Heart left ventricle (tissue), 16 donors: ENCODE data around the gene TFDP3. TPM values are rescaled to one million over a fixed set of nuclear protein-coding genes. Genes with fewer than 3 reads are reported as not detected.
A peak's percentile ranks its signal among the peaks of the same experiment; 100 is the strongest.

Experiments used
- ATAC-seq, 4 donors: fragments of 200-7000 bp; cut with Tn5 transposase; one replicate each; pipeline ENCODE4 v1.9.1; 2020 to 2022; ENCODE audit warnings: moderate library complexity in 4 of 4, mild to moderate bottlenecking in 3 of 4, moderate number of reproducible peaks in 1 of 4
- DNase-seq, 5 donors: peaks; one replicate each; pipeline ENCODE4 v3.0.0-alpha.2; 2020
- H3K27ac ChIP-seq, 12 donors: fragments of 200-600 bp; sonication (generic) in 4 of 12; one replicate each; pipeline versions ENCODE4 v1.5.0 to v1.8.0; 2016 to 2022; ENCODE audit warnings: mild to moderate bottlenecking in 2 of 12
- H3K27me3 ChIP-seq, 9 donors: fragments of 200-600 bp; sonication (generic) in 2 of 9; one replicate each; pipeline versions ENCODE4 v1.5.1 to v1.8.0; 2016 to 2022; ENCODE audit warnings: mild to moderate bottlenecking in 3 of 9
- H3K36me3 ChIP-seq, 9 donors: fragments of 200-600 bp; sonication (generic) in 2 of 9; one replicate each; pipeline versions ENCODE4 v1.5.0 to v1.8.0; 2018 to 2022; ENCODE audit warnings: mild to moderate bottlenecking in 2 of 9
- H3K4me1 ChIP-seq, 12 donors: fragments of 200-600 bp; sonication (generic) in 4 of 12; one replicate each; pipeline versions ENCODE4 v1.5.0 to v1.8.0; 2016 to 2022; ENCODE audit warnings: mild to moderate bottlenecking in 3 of 12
- H3K4me3 ChIP-seq, 12 donors: fragments of 200-600 bp; sonication (generic) in 4 of 12; one replicate each; pipeline versions ENCODE4 v1.5.0 to v1.8.0; 2017 to 2022; ENCODE audit warnings: mild to moderate bottlenecking in 9 of 12, moderate library complexity in 4 of 12
- H3K9me3 ChIP-seq, 12 donors: fragments of 200-600 bp; sonication (generic) in 4 of 12; one replicate each; pipeline versions ENCODE4 v1.5.0 to v1.8.0; 2016 to 2022; ENCODE audit warnings: mild to moderate bottlenecking in 1 of 12
- POLR2A ChIP-seq, 2 donors: fragments of 450-650 bp; IDR thresholded peaks; one replicate each; pipeline ENCODE4 v1.6.1; 2017; ENCODE audit warnings: antibody characterized with exemption in 2 of 2, mild to moderate bottlenecking in 2 of 2, moderate library complexity in 2 of 2
- WGBS, 4 donors: extraction: QIAGEN DNeasy Blood & Tissue Kit in 2 of 4; methylation state at CpG; one replicate each; pipeline versions ENCODE4 v1.1.5 to v1.1.7; 2013 to 2018; 5-methylcytosine and 5-hydroxymethylcytosine counted together
- intact Hi-C, 10 donors: fragments of 100-400 bp; cut with DNase I; formaldehyde crosslinking; loops; one replicate each; pipeline versions ENCODE4 v1.11.1 to v1.14.2; 2022
- polyA plus RNA-seq, 2 donors: library from polyadenylated mRNA; stranded (reverse); fragments of 200-250 nt; gene quantifications; one replicate each; pipeline ENCODE4 v1.2.3, GENCODE V29; 2013
- total RNA-seq, 9 donors: library from RNA; depleted of rRNA in 2 of 9; stranded (reverse); fragments of >200 nt in 2 of 9; fragmentation: NEBNext Ultra II Directional in 3 of 9; extraction: Animal tissue kit (Norgen Biotek cat#: 25700) in 3 of 9; gene quantifications; one replicate each; pipeline versions ENCODE4 v1.1.0 to v1.2.4, GENCODE V29; 2016 to 2023
- TF ChIP-seq, protein P1 (sequence below), 12 donors: fragments of 200-600 bp; sonication (generic) in 4 of 12; IDR thresholded peaks; one replicate each; pipeline versions ENCODE4 v1.5.0 to v1.8.0; 2018 to 2022; ENCODE audit warnings: antibody characterized with exemption in 12 of 12, mild to moderate bottlenecking in 5 of 12
- donor health status: ischemic (EF 13 %, LVEDD 7.1; RV severe dilation, severe dysfunction).
- donor health status: healthy with polysubstance abuse.
- donor health status: DM: no; HTN: yes; CAD: no.
- donor health status: DM: no; HTN: no; CAD: no.
- donor health status: ischemic (EF 25% LVEDD 6.9; RV normal size, moderate dysfunction).
- donor health status: ischemic (EF 25% LVEDD 5.7; RV mildly dilated, moderate dysfunction).
- donor health status: healthy.
- donor health status: DM: yes; HTN: yes; CAD: no.
- donor health status: ischemic (EF 35%, LVEDD 5.7; RV mildly dilated, moderate dysfunction).
- donor health status: nonischemic (EF 11% LVEDD 7.7; RV severe dilation, severe dysfunction).
- donor health status: DM: yes; HTN: yes; CAD: no.
- donor health status: PGD.
- donor health status: ischemic (EF 29% LVEDD 5.4; RV normal size, mild dysfunction).
- donor health status: nonischemic (EF 23%, LVEDD 6.1; RV moderate dilation, normal function).

The TFDP3 gene
- total and polyA plus RNA-seq, 11 donors, result not detected

DNA sequence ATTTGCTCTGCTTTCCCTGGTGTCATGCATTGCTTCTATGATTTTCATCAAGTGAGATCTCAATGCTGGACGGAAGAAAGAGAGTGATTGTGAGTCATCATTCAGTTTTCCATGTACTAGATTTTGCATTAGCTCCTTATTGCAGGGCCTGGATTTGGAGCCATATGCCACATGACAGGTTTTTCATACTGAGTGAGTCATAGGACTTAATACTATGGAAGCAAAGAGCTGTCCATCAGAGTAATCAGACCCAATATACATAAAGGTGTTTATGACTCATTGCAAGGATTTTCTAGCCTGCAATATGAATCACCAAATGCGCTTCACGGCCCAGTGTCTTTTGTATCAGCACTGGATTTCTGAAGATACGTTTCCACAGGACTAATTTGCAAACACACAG, 11.2 kb upstream of the TFDP3 start:
- H3K9me3 ChIP-seq, result no peaks in the 10 kb centered on the region

DNA sequence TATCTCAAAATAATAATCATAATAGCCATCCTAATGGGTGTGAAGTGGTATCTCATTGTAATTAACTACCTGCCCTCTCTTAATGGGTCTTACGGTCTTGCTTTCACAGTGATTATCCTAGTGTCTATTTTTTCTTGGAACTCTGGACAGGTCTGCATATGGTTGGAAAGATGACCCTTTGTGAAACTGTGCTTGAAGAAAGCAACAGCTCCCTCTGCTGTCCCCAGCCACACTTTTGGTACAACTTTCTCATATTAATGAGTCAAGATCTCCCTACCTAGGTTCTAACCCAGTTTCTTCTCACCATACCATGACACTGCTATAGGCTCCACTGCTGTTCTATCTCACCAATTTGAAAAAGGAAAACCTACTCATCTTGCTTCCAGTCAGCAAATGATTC, 2.4 kb downstream of the TFDP3 start:
- no peak overlapping the region for H3K4me3 ChIP-seq
- H3K4me1 ChIP-seq, result no peaks in the 10 kb centered on the region
- ATAC-seq (no peak), DNase-seq (no peak)
- no peak overlapping the region for H3K27ac ChIP-seq
- intact Hi-C loops, result no loop called here
- TF ChIP-seq POLR2A (IDR thresholded peaks at IDR 0.05), result no peak
- TF ChIP-seq, protein P1, sequence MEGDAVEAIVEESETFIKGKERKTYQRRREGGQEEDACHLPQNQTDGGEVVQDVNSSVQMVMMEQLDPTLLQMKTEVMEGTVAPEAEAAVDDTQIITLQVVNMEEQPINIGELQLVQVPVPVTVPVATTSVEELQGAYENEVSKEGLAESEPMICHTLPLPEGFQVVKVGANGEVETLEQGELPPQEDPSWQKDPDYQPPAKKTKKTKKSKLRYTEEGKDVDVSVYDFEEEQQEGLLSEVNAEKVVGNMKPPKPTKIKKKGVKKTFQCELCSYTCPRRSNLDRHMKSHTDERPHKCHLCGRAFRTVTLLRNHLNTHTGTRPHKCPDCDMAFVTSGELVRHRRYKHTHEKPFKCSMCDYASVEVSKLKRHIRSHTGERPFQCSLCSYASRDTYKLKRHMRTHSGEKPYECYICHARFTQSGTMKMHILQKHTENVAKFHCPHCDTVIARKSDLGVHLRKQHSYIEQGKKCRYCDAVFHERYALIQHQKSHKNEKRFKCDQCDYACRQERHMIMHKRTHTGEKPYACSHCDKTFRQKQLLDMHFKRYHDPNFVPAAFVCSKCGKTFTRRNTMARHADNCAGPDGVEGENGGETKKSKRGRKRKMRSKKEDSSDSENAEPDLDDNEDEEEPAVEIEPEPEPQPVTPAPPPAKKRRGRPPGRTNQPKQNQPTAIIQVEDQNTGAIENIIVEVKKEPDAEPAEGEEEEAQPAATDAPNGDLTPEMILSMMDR (IDR thresholded peaks at IDR 0.05), result peak in 7 of 12 donors; percentile 10 to 25 (median 22)
- H3K9me3 ChIP-seq, result no peaks in the 10 kb centered on the region
- peaks cover 0 to 17% (median 0%) of the 10 kb centered on the region in 9 donors for H3K27me3 ChIP-seq
- 70 to 80% (median 73%) methylated on average over 1 of the region's 1 CpG for WGBS, 4 donors
- H3K36me3 ChIP-seq, result no peaks in the 10 kb centered on the region

More for the DNA sequence above, 11.2 kb upstream of the TFDP3 start:
- TF ChIP-seq, protein P1 (IDR thresholded peaks at IDR 0.05), result no peak
- no peak for TF ChIP-seq POLR2A (IDR thresholded peaks at IDR 0.05)
- H3K4me1 ChIP-seq, result no peaks in the 10 kb centered on the region
- H3K4me3 ChIP-seq, result no peak overlapping the region
- ATAC-seq (no peak), DNase-seq (no peak)
- H3K27me3 ChIP-seq, result peaks cover 0 to 25% (median 0%) of the 10 kb centered on the region in 9 donors
- WGBS, 4 donors, result 78 to 88% (median 82%) methylated on average over 4 of the region's 4 CpGs
- H3K27ac ChIP-seq, result no peak overlapping the region
- intact Hi-C loops, result no loop called here
- H3K36me3 ChIP-seq, result no peaks in the 10 kb centered on the region

DNA sequence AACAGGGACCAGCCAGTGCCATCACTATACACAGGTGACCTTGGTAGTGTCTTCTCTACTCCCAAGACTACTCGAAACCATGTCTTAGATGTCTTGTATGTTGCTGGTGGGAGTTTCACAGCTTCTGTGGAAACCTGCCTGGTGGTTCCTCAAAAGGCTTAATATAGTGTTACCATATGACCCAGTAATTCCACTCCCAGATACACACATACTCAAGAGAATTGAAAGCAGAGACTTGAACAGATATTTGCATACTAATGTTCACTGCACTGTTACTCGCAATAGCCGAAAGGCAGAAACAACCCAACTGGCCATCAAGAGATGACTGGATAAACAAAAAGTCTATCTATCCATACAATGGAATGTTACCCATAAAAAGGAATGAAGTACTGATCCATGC, 3.1 kb downstream of the TFDP3 start:
- Histone ChIP-seq H3K4me1 (no peaks in the 10 kb centered on the region), H3K4me3 (no peak overlapping the region), H3K27me3 (peaks cover 0 to 21% (median 0%) of the 10 kb centered on the region in 9 donors), H3K9me3 (no peaks in the 10 kb centered on the region), H3K27ac (no peak overlapping the region), H3K36me3 (no peaks in the 10 kb centered on the region)
- intact Hi-C loops, result no loop called here
- ATAC-seq (no peak), DNase-seq (no peak)
- 82 to 94% (median 89%) methylated on average over 3 of the region's 3 CpGs for WGBS, 4 donors
- TF ChIP-seq POLR2A (IDR thresholded peaks at IDR 0.05), result no peak
- TF ChIP-seq, protein P1 (IDR thresholded peaks at IDR 0.05), result no peak

DNA sequence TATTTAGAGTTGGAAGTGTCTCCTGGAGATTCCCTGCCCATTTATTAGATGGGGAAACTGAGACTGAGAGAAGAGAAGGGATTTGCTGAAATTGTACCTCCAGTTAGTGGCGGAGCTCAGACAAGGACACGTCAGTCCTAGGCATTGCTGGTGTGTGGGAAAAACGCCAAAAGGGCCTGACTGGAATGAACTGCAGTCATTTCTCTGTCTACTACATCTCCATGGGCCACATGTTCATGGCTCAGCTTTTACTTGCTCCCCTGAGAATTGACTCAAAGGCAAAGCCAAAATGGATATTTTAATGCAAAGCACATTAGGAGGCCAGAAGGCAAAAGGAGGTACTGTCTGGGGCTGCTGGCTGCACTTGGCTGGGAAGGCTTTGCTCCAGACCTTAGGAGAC, 3.9 kb downstream of the TFDP3 start:
- intact Hi-C loops, result no loop called here
- DNase-seq (no peak), ATAC-seq (no peak)
- Histone ChIP-seq H3K36me3 (no peaks in the 10 kb centered on the region), H3K9me3 (no peaks in the 10 kb centered on the region), H3K4me3 (no peak overlapping the region), H3K4me1 (no peaks in the 10 kb centered on the region), H3K27ac (no peak overlapping the region), H3K27me3 (peaks cover 0 to 17% (median 0%) of the 10 kb centered on the region in 9 donors)
- 47 to 62% (median 61%) methylated on average over 3 of the region's 3 CpGs for WGBS, 4 donors
- TF ChIP-seq, protein P1 (IDR thresholded peaks at IDR 0.05), result no peak
- no peak for TF ChIP-seq POLR2A (IDR thresholded peaks at IDR 0.05)
